HG02798 (cell line): ENCODE measurements around the gene TRABD2B.

Experiments
- ATAC-seq: cut with Tn5 transposase; IDR thresholded peaks from one replicate; pipeline ENCODE4 v1.9.1; 2021; ENCODE audit warnings: mild to moderate bottlenecking; ENCODE audit not compliant: unreplicated experiment, poor library complexity

TRABD2B gene

GRCh38 chr1:47722101-47722500 lies 275.1 kb downstream of the TRABD2B start:
- ATAC-seq = no peak

- ATAC-seq = no peak
Measured at GRCh38 chr1:47720111-47720510, 277.1 kb downstream of the TRABD2B start.

- ATAC-seq = no peak
Measured at GRCh38 chr1:47717341-47717740, 279.8 kb downstream of the TRABD2B start.

- ATAC-seq = no peak
Measured at GRCh38 chr1:47713975-47714767, 283.0 kb downstream of the TRABD2B start.

GRCh38 chr1:47713333-47713953 lies 283.7 kb downstream of the TRABD2B start:
- no peak for ATAC-seq

- ATAC-seq = no peak
Measured at GRCh38 chr1:47712596-47713299, 284.4 kb downstream of the TRABD2B start.

GRCh38 chr1:47711848-47712492 lies 285.2 kb downstream of the TRABD2B start:
- no peak for ATAC-seq

GRCh38 chr1:47711184-47711847 lies 285.9 kb downstream of the TRABD2B start:
- ATAC-seq = no peak
